Prostate gland (tissue), 2 donors: ENCODE results near the gene NOTUM.

ENCODE experiments used
- CTCF ChIP-seq, 4 experiments: fragments of 200-600 bp in 2 of 4; fragments of 450-650 bp in 2 of 4; sonication (generic) in 2 of 4; IDR thresholded peaks; 1 replicate in 3 of 4; 2 replicates in 1 of 4; pipeline ENCODE4 v1.5.1; 2016 to 2019; ENCODE audit warnings: antibody characterized with exemption in 4 of 4, mild to moderate bottlenecking in 2 of 4, moderate library complexity in 2 of 4
- POLR2A ChIP-seq: fragments of 450-650 bp; IDR thresholded peaks from one replicate; pipeline ENCODE4 v1.6.1; 2016; ENCODE audit warnings: antibody characterized with exemption, mild to moderate bottlenecking
- POLR2AphosphoS5 ChIP-seq: sonication (generic); formaldehyde crosslinking; IDR thresholded peaks from one replicate; pipeline ENCODE4 v1.6.1; 2017; ENCODE audit warnings: antibody characterized with exemption

- TF ChIP-seq POLR2A (no peak), CTCF (IDR thresholded peaks at IDR 0.05) (no peak), POLR2AphosphoS5 (no peak)
These were observed 44.8 kb upstream of the NOTUM start for GRCh38 chr17:82005701-82006348.
